Right atrium auricular region (tissue), 2 donors: ENCODE data around the gene MCAT. TPM values are rescaled to one million over a fixed set of nuclear protein-coding genes. Genes with fewer than 3 reads are reported as not detected.
A peak's percentile ranks its signal among the peaks of the same experiment; 100 is the strongest.

Experiments used
- DNase-seq: peaks from one replicate; pipeline ENCODE4 v3.0.0-alpha.2; 2019; ENCODE audit warnings: low spot score
- H3K27ac ChIP-seq, 2 donors: fragments of 200-600 bp; sonication (generic); 1 replicate in 1 of 2; 2 replicates in 1 of 2; pipeline ENCODE4 v1.5.1; 2016 to 2019
- H3K27me3 ChIP-seq, 2 donors: fragments of 200-600 bp; sonication (generic); one replicate each; pipeline versions ENCODE4 v1.5.1 to v1.6.0; 2017 to 2019
- H3K36me3 ChIP-seq: fragments of 200-600 bp; sonication (generic); one replicate; pipeline ENCODE4 v1.5.1; 2016
- H3K4me1 ChIP-seq, 2 donors: fragments of 200-600 bp; sonication (generic); one replicate each; pipeline versions ENCODE4 v1.5.1 to v1.6.0; 2017 to 2019
- H3K4me3 ChIP-seq, 2 donors: fragments of 200-600 bp; sonication (generic); 1 replicate in 1 of 2; 2 replicates in 1 of 2; pipeline ENCODE4 v1.5.1; 2017 to 2019; ENCODE audit warnings: mild to moderate bottlenecking in 1 of 2, moderate library complexity in 1 of 2
- H3K9me3 ChIP-seq, 2 donors: fragments of 200-600 bp; sonication (generic); one replicate each; pipeline ENCODE4 v1.5.1; 2019
- CTCF ChIP-seq, 2 donors: fragments of 200-600 bp; sonication (generic); IDR thresholded peaks; one replicate each; pipeline ENCODE4 v1.5.1; 2019; ENCODE audit warnings: antibody characterized with exemption in 2 of 2
- total RNA-seq, 2 donors: library from RNA; depleted of rRNA; stranded (reverse); fragments of >200 nt; gene quantifications; one replicate each; pipeline ENCODE4 v1.1.0, GENCODE V29; 2016

MCAT gene
- total RNA-seq, 2 donors from 2014 or later = 16.1 to 17.6 TPM

GRCh38 chr22:43088984-43089717 lies 54.0 kb downstream of the MCAT start, which contains the start of gene TTLL1:
TSS of gene TTLL1 (minus strand) at chr22:43089391. CDS start at chr22:43075586, 13,805 bp downstream.
- Histone ChIP-seq H3K36me3 (no peaks in the 10 kb centered on the region), H3K4me3 (peak within 1 kb of the TSS; percentile 53 to 79), H3K27me3 (no peaks in the 10 kb centered on the region), H3K27ac (peak within 1 kb of the TSS; percentile 48 to 69), H3K9me3 (no peaks in the 10 kb centered on the region), H3K4me1 (peaks cover 0 to 14% of the 10 kb centered on the region in 2 donors)
- DNase-seq = peak; percentile 85
- peak in 1 of 2 donors; percentile 37 for TF ChIP-seq CTCF (IDR thresholded peaks at IDR 0.05)

- H3K27ac ChIP-seq = peak overlapping the region in 1 of 2 donors; percentile 69
- no peak for DNase-seq
Measured at GRCh38 chr22:43088627-43088983, 54.6 kb downstream of the MCAT start.

GRCh38 chr22:43085658-43086606 lies 57.3 kb downstream of the MCAT start:
- Histone ChIP-seq H3K9me3 (no peaks in the 10 kb centered on the region), H3K27me3 (no peaks in the 10 kb centered on the region), H3K27ac (peak overlapping the region; percentile 62 to 80), H3K4me1 (peaks cover 0 to 14% of the 10 kb centered on the region in 2 donors), H3K36me3 (no peaks in the 10 kb centered on the region), H3K4me3 (no peak overlapping the region)
- no peak for TF ChIP-seq CTCF (IDR thresholded peaks at IDR 0.05)
- DNase-seq = no peak

More at GRCh38 chr22:43088627-43088983, 54.6 kb downstream of the MCAT start:
- no peaks in the 10 kb centered on the region for H3K9me3 ChIP-seq
- no peaks in the 10 kb centered on the region for H3K36me3 ChIP-seq
- H3K4me1 ChIP-seq = peaks cover 0 to 14% of the 10 kb centered on the region in 2 donors
- H3K27me3 ChIP-seq = no peaks in the 10 kb centered on the region
- peak overlapping the region; percentile 53 to 79 for H3K4me3 ChIP-seq
- no peak for TF ChIP-seq CTCF (IDR thresholded peaks at IDR 0.05)

Other genes starting within 250 kb of the MCAT start
- gene PACSIN2, start 128.2 kb downstream of the MCAT start, total RNA-seq = 10 to 100 TPM; 66.3 to 89.8 TPM
- gene TTLL1, start 54.0 kb downstream of the MCAT start, total RNA-seq = 1 to 10 TPM; 4.4 to 5.2 TPM
- gene BIK, start 32.6 kb downstream of the MCAT start, total RNA-seq = under 1 TPM in 1 of 2 donors, not detected in 1; 0.63 TPM
- 100 to 1,000 TPM; 182 to 241 TPM for gene TSPO, start 8.2 kb upstream of the MCAT start, total RNA-seq
- 10 to 100 TPM; 11.4 to 15.1 TPM for gene TTLL12, start 43.7 kb upstream of the MCAT start, total RNA-seq
- under 1 TPM; 0.04 to 0.16 TPM for gene SCUBE1, start 200.0 kb upstream of the MCAT start, total RNA-seq